Activated gamma-delta T cell treated with Interleukin-2 at 50 U/mL for 16 hours (primary cell): Measurements from ENCODE around the gene ABLIM1.

ENCODE experiments used
- DNase-seq: peaks from one replicate; pipeline ENCODE4 v3.0.0-alpha.2; 2020

Gene ABLIM1

GRCh38 chr10:114401195-114401791 is 256.8 kb downstream of the ABLIM1 start:
- no peak for DNase-seq

DNA sequence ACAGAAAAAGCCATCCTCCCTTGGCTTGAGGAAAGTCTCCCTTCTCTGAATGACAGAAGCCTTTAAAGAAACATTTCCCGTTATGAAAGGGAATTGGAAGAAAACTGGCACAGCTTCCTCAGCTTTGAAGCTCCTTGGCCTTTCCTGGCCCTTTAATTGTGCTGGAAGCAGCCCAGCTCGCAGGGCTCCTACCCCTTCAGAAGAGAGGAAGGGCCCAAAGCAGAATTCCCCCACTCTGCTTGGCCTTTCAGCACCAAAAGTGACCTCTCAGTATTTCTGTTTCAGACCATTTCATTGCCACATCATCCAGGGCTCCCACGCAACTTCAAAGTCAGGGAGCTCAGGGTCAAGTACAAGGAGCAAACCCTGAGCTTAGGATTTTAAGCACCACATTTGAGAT is 258.0 kb downstream of the ABLIM1 start:
- DNase-seq, result no peak

DNA sequence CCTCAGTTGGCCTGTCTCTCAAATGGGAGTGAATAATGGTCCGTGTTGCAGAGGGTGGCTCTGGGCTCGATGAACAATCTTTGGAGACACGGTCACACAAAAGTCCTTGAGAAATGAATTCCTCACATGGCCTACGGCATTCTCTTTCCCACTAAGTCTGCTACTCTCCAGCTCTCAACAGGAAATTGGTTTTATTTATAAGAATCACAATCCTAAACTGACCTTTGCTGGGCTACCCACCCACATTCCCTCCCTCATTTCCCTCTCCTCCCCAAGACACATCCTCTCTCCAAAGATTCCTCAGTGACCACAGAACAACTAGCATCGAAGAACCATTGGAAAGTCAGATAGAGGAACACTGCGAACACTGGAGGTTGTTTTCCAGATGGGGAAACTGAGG is 258.5 kb downstream of the ABLIM1 start:
- no peak for DNase-seq

DNA sequence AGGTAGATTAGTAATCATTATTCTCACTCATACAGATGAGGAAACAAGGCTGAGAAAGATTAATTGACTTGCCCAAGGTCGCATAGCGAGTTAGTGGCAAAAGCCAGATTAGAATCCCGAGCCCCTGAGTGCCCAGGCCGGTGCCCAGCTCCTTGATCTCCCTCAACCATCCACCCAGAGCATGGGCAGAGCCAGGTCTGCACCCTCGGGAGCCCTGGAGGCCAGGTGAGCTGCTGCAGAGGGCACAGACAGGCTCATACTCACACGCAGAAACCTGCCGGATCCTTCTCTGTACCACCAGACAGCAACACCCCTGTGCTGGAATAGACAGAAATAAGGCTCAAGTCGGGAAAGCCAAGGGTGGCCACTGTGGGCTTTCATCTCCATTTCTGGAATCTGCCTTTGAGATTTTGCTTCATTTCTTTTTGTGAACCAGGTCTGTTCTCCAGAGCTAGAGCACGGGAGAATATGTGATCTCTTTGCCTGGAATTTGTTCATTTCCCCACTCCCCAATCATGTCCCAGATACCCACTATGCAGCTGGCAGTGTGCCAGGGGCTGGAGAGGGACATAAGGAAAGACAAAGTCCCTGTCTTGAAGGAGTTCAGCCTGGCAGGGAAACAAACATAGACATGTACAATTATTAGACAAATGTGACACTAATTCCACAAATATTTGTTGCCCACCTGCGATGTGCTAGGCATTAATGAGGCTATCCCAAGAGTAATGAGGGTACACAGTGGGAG is 259.3 kb downstream of the ABLIM1 start:
- DNase-seq, result no peak

GRCh38 chr10:114397651-114398145 is 260.4 kb downstream of the ABLIM1 start:
- DNase-seq, result no peak

DNA sequence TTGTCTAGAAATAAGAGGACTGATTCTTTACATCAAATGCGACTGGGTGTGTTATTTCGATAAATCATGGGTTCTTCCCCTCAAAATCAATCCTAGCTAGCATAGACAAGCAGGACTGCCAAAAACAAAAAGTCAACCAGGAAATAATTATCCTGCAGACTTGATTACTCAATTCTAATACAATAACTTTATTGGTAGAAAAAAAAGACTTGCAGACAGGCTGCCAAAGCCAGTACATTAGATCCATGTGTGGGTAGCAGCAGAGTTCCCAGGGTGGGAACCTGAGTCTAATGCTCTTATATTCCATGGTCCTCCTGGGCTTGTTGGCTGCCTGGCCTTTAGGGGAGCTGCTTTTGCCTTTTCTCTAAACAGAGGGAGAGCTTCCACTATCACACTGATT is 261.6 kb downstream of the ABLIM1 start:
- no peak for DNase-seq

GRCh38 chr10:114395366-114396022 is 262.6 kb downstream of the ABLIM1 start:
- no peak for DNase-seq

DNA sequence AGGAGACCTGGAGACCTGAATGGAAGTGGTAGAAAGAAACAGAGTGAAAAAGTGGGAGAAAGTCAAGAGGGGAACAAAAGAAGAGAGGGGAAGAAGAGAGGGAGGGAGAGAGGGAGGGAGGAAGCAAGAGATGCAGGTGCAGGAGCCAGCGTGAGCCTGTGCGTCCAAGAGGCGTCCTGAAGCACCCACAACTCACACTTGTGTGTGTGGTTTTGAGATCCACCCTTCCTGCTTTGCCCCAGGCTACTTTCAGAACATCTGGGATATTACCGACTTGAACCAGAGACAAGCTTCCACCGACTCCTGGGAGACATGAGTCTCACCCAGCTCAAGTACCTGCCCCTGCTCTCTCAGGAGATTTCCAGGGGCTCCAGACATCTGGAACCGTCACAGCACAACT is 263.5 kb downstream of the ABLIM1 start:
- no peak for DNase-seq

GRCh38 chr10:114393886-114394285 is 264.2 kb downstream of the ABLIM1 start:
- no peak for DNase-seq

GRCh38 chr10:114393482-114393881 is 264.6 kb downstream of the ABLIM1 start:
- DNase-seq, result no peak

DNA sequence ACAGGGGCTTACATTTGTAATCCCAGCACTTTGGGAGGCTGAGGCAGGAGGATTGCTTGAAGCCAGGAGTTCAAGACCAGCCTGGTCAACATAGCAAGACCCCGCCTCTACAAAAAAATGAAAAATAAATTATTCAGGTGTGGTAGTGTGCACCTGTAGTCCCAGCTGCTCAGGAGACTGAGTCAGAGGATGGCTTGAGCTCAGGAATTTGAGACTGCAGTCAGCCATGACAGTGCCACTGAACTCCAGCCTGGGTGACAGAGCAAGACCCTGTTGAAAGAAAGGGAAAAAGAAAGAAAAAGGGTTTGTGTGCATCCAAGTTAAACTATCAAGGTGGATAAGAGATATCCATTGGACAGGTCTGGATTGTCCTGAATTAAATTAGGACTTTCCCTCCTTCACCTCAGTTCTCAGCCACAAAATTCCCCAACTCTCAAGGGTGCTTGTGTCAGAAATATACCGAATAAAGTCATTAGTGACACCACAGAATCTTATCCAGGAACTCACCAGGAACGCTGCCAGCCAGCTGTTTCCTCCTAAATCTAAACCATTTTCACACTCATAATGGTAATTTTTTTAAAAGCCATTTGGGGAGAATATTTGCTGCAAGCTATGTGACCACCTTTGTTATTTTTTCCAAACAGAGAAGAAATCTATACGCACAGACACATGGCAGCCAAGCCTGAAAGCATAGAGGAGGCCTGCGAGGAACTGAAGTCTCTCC is 265.8 kb downstream of the ABLIM1 start:
- no peak for DNase-seq

GRCh38 chr10:114391599-114391998 is 266.5 kb downstream of the ABLIM1 start:
- DNase-seq, result no peak

GRCh38 chr10:114389426-114389825 is 268.6 kb downstream of the ABLIM1 start:
- DNase-seq, result no peak

DNA sequence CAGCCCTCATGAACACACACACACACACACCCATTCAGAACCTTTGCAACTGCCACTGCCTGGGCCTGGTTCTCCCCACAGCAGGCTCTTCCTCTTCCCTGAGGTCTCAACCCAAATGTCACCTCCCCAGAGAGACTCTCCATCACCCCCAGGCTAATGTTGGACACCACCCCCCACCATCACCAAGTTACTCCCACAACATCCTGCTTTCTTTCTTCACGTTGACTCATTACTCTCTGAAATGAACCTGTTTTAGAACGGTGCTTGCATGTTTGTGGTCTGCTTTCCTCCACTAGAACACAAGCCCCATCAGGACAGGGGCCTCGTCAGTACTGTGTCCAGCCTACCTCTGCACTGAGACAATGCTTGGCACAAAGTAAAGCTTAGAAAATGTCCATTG is 269.8 kb downstream of the ABLIM1 start:
- no peak for DNase-seq

GRCh38 chr10:114387784-114388183 is 270.3 kb downstream of the ABLIM1 start:
- no peak for DNase-seq

DNA sequence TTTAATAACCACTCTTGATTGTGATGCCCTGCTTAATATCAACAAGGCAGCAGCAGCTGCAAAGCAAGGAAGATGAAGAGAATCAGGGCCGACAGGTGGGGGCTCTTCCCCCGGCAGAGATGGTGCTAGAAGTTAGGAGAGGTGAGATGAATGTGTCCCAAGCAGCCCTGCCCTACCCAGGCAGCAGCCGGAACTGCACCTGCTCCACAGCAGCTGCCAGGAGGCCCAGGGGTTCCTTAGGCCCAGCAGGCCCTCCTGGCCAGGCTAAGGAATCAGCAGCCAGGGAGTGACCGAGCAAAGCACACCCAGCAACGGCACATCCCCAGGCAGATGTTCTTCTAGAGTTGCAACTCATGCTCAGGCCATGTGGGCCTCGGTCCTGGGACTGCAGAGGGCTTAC is 271.6 kb downstream of the ABLIM1 start:
- no peak for DNase-seq

DNA sequence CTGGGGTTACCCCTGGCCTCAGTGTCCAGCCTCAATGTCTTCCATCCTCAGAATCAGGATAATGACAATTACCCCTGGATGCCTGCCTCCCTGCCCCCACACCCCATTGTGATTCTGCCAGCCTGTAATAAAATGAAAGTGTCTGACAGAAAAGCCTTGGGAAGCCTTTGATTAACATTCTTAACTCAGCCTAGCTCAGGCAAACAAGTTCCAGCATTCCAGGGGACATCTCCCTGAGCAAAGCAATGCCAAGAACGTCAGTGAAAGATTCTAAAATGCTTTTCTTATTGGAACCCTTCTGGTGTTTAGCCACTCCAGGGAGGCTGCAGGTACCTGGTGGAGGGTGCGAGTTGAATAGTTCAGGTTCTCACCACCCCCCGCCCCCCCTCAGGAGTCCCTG is 272.5 kb downstream of the ABLIM1 start:
- no peak for DNase-seq

- no peak for DNase-seq
Measured at GRCh38 chr10:114384601-114385000, 273.5 kb downstream of the ABLIM1 start.

DNA sequence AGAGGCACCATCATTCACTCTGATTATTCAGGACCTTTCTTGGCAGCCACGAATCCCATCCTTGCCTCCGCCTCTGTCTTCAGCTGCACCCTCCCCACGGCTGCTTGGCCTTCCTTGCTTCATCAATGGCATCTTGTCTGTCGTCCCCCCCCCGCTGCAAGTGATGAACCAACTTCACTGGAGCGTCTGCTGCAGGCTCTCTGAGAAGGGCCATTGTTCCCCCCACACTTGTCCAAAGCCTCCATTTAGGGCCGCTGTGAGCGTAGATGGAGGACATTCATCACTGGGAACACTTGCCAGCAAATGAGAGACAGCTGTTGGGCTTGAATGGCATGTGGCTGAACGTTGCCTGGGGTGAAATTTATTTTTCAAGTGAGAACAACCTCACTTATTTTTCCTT is 273.9 kb downstream of the ABLIM1 start:
- no peak for DNase-seq
